Activated CD4-positive, alpha-beta T cell treated with anti-CD3 and anti-CD28 coated beads, Interleukin-2, amount 10 ng/mL, durations not matched to agents 7 days and 5 days (primary cell): ENCODE data around the gene ZNF598. TPM values are rescaled to one million over a fixed set of nuclear protein-coding genes. Genes with fewer than 3 reads are reported as not detected.
"Not testable (repeated sequence)": the region's sequence is repeated elsewhere in the genome, so short reads cannot be mapped to it uniquely, and the experiment has no call there.

Source experiments
- CTCF ChIA-PET: fragments of 350-600 bp; sonication (Branson Sonifier 250); formaldehyde crosslinking; loops from one replicate; lab custom pipeline; 2021; ENCODE audit warnings: antibody characterized with exemption; lab: Charles Lee
- POLR2A ChIA-PET: fragments of 350-600 bp; sonication (Branson Sonifier 250); formaldehyde crosslinking; loops from one replicate; lab custom pipeline; 2021; ENCODE audit warnings: antibody characterized with exemption; lab: Charles Lee
- DNase-seq: peaks from one replicate; pipeline ENCODE4 v3.0.0-alpha.2; 2020
- H3K27ac Mint-ChIP-seq: one replicate; pipeline ENCODE4 v1.8.0; 2021; ENCODE audit warnings: mild to moderate bottlenecking, moderate library complexity, mixed read lengths
- H3K27me3 Mint-ChIP-seq: one replicate; pipeline ENCODE4 v1.8.0; 2021; ENCODE audit warnings: mixed read lengths
- H3K36me3 Mint-ChIP-seq: one replicate; pipeline ENCODE4 v1.8.0; 2021; ENCODE audit warnings: low read depth, mixed read lengths
- H3K4me1 Mint-ChIP-seq: one replicate; pipeline ENCODE4 v1.8.0; 2021; ENCODE audit warnings: mixed read lengths
- H3K4me3 Mint-ChIP-seq: one replicate; pipeline ENCODE4 v1.8.0; 2021; ENCODE audit warnings: mild to moderate bottlenecking, moderate library complexity, mixed read lengths
- H3K9me3 Mint-ChIP-seq: one replicate; pipeline ENCODE4 v1.8.0; 2021; ENCODE audit warnings: mixed read lengths
- total RNA-seq, 2 experiments: library from RNA; stranded (reverse); gene quantifications; one replicate each; pipeline ENCODE4 v1.2.3, GENCODE V29; 2021

The ZNF598 gene
- total RNA-seq, 2 experiments from 2014 or later = 56.3 to 56.5 TPM

- H3K4me1 Mint-ChIP-seq = peaks cover 21% of the 10 kb centered on the region
- POLR2A ChIA-PET = no interaction called here
- no peak overlapping the region for H3K4me3 Mint-ChIP-seq
- H3K27ac Mint-ChIP-seq = no peak overlapping the region
- no peaks in the 10 kb centered on the region for H3K36me3 Mint-ChIP-seq
- H3K27me3 Mint-ChIP-seq = peaks cover 30% of the 10 kb centered on the region
- DNase-seq = no peak
- CTCF ChIA-PET = interaction anchor here (0.6 to 1.3 kb wide), 3 partner anchors 16 to 133 kb away, joined by 3 to 4 read pairs (median 4); no protein-coding TSS in a partner anchor
- no peaks in the 10 kb centered on the region for H3K9me3 Mint-ChIP-seq
Measured at GRCh38 chr16:2019921-2020831, 10.6 kb upstream of the ZNF598 start.

GRCh38 chr16:2019518-2019920 lies 9.9 kb upstream of the ZNF598 start, which contains the start of gene NPW:
Gene NPW (plus strand): TSS chr16:2019785.
- Mint-ChIP-seq H3K4me3 (no peak within 1 kb of the TSS), H3K4me1 (peaks cover 21% of the 10 kb centered on the region), H3K27me3 (peaks cover 30% of the 10 kb centered on the region), H3K36me3 (no peaks in the 10 kb centered on the region), H3K9me3 (no peaks in the 10 kb centered on the region), H3K27ac (no peak within 1 kb of the TSS)
- POLR2A ChIA-PET = no interaction called here
- CTCF ChIA-PET = interaction anchor here (1.1 to 1.3 kb wide), 2 partner anchors 15 to 134 kb away, joined by 3 to 4 read pairs; no protein-coding TSS in a partner anchor
- peak; percentile 18 for DNase-seq

GRCh38 chr16:2016407-2016922 lies 6.8 kb upstream of the ZNF598 start:
- ChIA-PET CTCF (interaction anchor here (0.9 to 1.9 kb wide), 5 partner anchors 13 to 130 kb away, joined by 3 to 5 read pairs (median 4); partner anchors contain the start of genes NTHL1 and TSC2), POLR2A (no interaction called here)
- Mint-ChIP-seq H3K9me3 (no peaks in the 10 kb centered on the region), H3K27me3 (peaks cover 20% of the 10 kb centered on the region), H3K36me3 (no peaks in the 10 kb centered on the region), H3K4me1 (peaks cover 5% of the 10 kb centered on the region), H3K27ac (no peak overlapping the region), H3K4me3 (no peak overlapping the region)
- DNase-seq = no peak

GRCh38 chr16:2015947-2016208 lies 6.3 kb upstream of the ZNF598 start:
- Mint-ChIP-seq H3K27ac (no peak overlapping the region), H3K27me3 (peaks cover 17% of the 10 kb centered on the region), H3K36me3 (no peaks in the 10 kb centered on the region), H3K4me1 (peaks cover 4% of the 10 kb centered on the region), H3K4me3 (no peak overlapping the region), H3K9me3 (no peaks in the 10 kb centered on the region)
- DNase-seq = no peak
- ChIA-PET POLR2A (no interaction called here), CTCF (interaction anchor here (0.9 to 1.9 kb wide), 4 partner anchors 13 to 130 kb away, joined by 3 to 5 read pairs (median 4); no protein-coding TSS in a partner anchor)

- Mint-ChIP-seq H3K4me3 (no peak overlapping the region), H3K4me1 (peaks cover 2% of the 10 kb centered on the region), H3K27ac (no peak overlapping the region), H3K27me3 (peaks cover 11% of the 10 kb centered on the region), H3K9me3 (no peaks in the 10 kb centered on the region), H3K36me3 (peaks cover under 1% of the 10 kb centered on the region)
- ChIA-PET POLR2A (no interaction called here), CTCF (interaction anchor here (0.6 to 0.9 kb wide), 2 partner anchors 137 to 392 kb away, joined by 3 to 4 read pairs; no protein-coding TSS in a partner anchor)
- DNase-seq = no peak
Measured at GRCh38 chr16:2015117-2015946, 5.7 kb upstream of the ZNF598 start.

GRCh38 chr16:2013527-2013926 lies 3.9 kb upstream of the ZNF598 start:
- ChIA-PET POLR2A (no interaction called here), CTCF (interaction anchor here (1.4 to 2.0 kb wide), 2 partner anchors 9 to 10 kb away, joined by 3 to 6 read pairs; no protein-coding TSS in a partner anchor)
- H3K9me3 Mint-ChIP-seq = no peaks in the 10 kb centered on the region
- peaks cover 2% of the 10 kb centered on the region for H3K27me3 Mint-ChIP-seq
- DNase-seq = no peak
- peaks cover 9% of the 10 kb centered on the region for H3K4me1 Mint-ChIP-seq
- peaks cover 4% of the 10 kb centered on the region for H3K36me3 Mint-ChIP-seq
- H3K27ac Mint-ChIP-seq = no peak overlapping the region
- no peak overlapping the region for H3K4me3 Mint-ChIP-seq

- CTCF ChIA-PET = interaction anchor here (0.6 to 1.7 kb wide), 3 partner anchors 11 to 429 kb away, joined by 3 to 9 read pairs (median 5); no protein-coding TSS in a partner anchor
- H3K27ac Mint-ChIP-seq, H3K4me3 Mint-ChIP-seq, DNase-seq, H3K9me3 Mint-ChIP-seq, H3K27me3 Mint-ChIP-seq, POLR2A ChIA-PET: not testable (repeated sequence)
- H3K36me3 Mint-ChIP-seq = peaks cover 12% of the 10 kb centered on the region
- H3K4me1 Mint-ChIP-seq = peaks cover 27% of the 10 kb centered on the region
Measured at GRCh38 chr16:2011726-2012125, 2.1 kb upstream of the ZNF598 start.

GRCh38 chr16:2009164-2009711 lies 383 bp downstream of the ZNF598 start:
- Mint-ChIP-seq H3K36me3 (peaks cover 18% of the 10 kb centered on the region), H3K27me3 (no peaks in the 10 kb centered on the region), H3K4me3 (peak overlapping the region; percentile 81), H3K27ac (peak overlapping the region; percentile 91), H3K4me1 (peaks cover 39% of the 10 kb centered on the region), H3K9me3 (no peaks in the 10 kb centered on the region)
- POLR2A ChIA-PET = interaction anchor here (1.0 kb wide), 1 partner anchor 146 kb away, joined by 3 read pairs; no protein-coding TSS in a partner anchor
- DNase-seq = no peak
- CTCF ChIA-PET = interaction anchor here (2.4 kb wide), 1 partner anchor 14 kb away, joined by 9 read pairs; no protein-coding TSS in a partner anchor

GRCh38 chr16:2008631-2009163 lies 924 bp downstream of the ZNF598 start:
- H3K36me3 Mint-ChIP-seq = peaks cover 18% of the 10 kb centered on the region
- DNase-seq = peak; percentile 44
- ChIA-PET CTCF (interaction anchor here (1.8 to 2.4 kb wide), 2 partner anchors 14 kb away, joined by 5 to 9 read pairs; no protein-coding TSS in a partner anchor), POLR2A (interaction anchor here (1.0 kb wide), 1 partner anchor 146 kb away, joined by 3 read pairs; no protein-coding TSS in a partner anchor)
- H3K4me3 Mint-ChIP-seq = peak overlapping the region; percentile 81
- no peaks in the 10 kb centered on the region for H3K9me3 Mint-ChIP-seq
- H3K4me1 Mint-ChIP-seq = peaks cover 43% of the 10 kb centered on the region
- H3K27ac Mint-ChIP-seq = peak overlapping the region; percentile 91
- H3K27me3 Mint-ChIP-seq = no peaks in the 10 kb centered on the region

GRCh38 chr16:2008009-2008526 lies 1.6 kb downstream of the ZNF598 start:
- peak; percentile 30 for DNase-seq
- Mint-ChIP-seq H3K4me3 (peak overlapping the region; percentile 81), H3K27me3 (no peaks in the 10 kb centered on the region), H3K4me1 (peaks cover 43% of the 10 kb centered on the region), H3K9me3 (no peaks in the 10 kb centered on the region), H3K27ac (peak overlapping the region; percentile 91), H3K36me3 (peaks cover 18% of the 10 kb centered on the region)
- CTCF ChIA-PET = interaction anchor here (1.3 to 2.4 kb wide), 3 partner anchors 13 to 132 kb away, joined by 5 to 9 read pairs (median 5); no protein-coding TSS in a partner anchor
- POLR2A ChIA-PET = no interaction called here

GRCh38 chr16:2007081-2007836 lies 2.4 kb downstream of the ZNF598 start:
- Mint-ChIP-seq H3K4me3 (peak overlapping the region; percentile 81), H3K9me3 (no peaks in the 10 kb centered on the region), H3K27me3 (no peaks in the 10 kb centered on the region), H3K4me1 (peaks cover 43% of the 10 kb centered on the region), H3K27ac (peak overlapping the region; percentile 91), H3K36me3 (peaks cover 21% of the 10 kb centered on the region)
- CTCF ChIA-PET = interaction anchor here (1.3 to 2.4 kb wide), 3 partner anchors 12 to 133 kb away, joined by 5 to 9 read pairs (median 5); no protein-coding TSS in a partner anchor
- POLR2A ChIA-PET = no interaction called here
- DNase-seq = no peak
